Tibial nerve (tissue), 4 donors: ENCODE data around the gene ADAM19. TPM values are rescaled to one million over a fixed set of nuclear protein-coding genes. Genes with fewer than 3 reads are reported as not detected.
A peak's percentile ranks its signal among the peaks of the same experiment; 100 is the strongest.

ENCODE experiments used
- DNase-seq, 2 donors: peaks; one replicate each; pipeline ENCODE4 v3.0.0-alpha.2; 2019; ENCODE audit warnings: low spot score in 2 of 2
- H3K27ac ChIP-seq, 4 donors: fragments of 200-600 bp; sonication (generic) in 3 of 4; one replicate each; pipeline ENCODE4 v1.5.1; 2017 to 2019; ENCODE audit warnings: mild to moderate bottlenecking in 1 of 4
- H3K27me3 ChIP-seq, 2 donors: fragments of 200-600 bp; sonication (generic) in 1 of 2; one replicate each; pipeline versions ENCODE4 v1.5.1 to v1.6.0; 2017 to 2019
- H3K36me3 ChIP-seq, 3 donors: fragments of 200-600 bp; sonication (generic); one replicate each; pipeline ENCODE4 v1.5.1; 2018 to 2019
- H3K4me1 ChIP-seq, 4 donors: fragments of 200-600 bp; sonication (generic) in 3 of 4; one replicate each; pipeline ENCODE4 v1.5.1; 2017 to 2019
- H3K4me3 ChIP-seq, 4 donors: fragments of 200-600 bp; sonication (generic) in 3 of 4; one replicate each; pipeline ENCODE4 v1.5.1; 2017 to 2019; ENCODE audit warnings: mild to moderate bottlenecking in 1 of 4, moderate library complexity in 1 of 4
- H3K9me3 ChIP-seq, 4 donors: fragments of 200-600 bp; sonication (generic) in 3 of 4; one replicate each; pipeline ENCODE4 v1.5.1; 2017 to 2019
- CTCF ChIP-seq, 5 experiments: fragments of 200-600 bp in 3 of 5; fragments of 450-650 bp in 2 of 5; sonication (generic) in 3 of 5; IDR thresholded peaks; one replicate each; pipeline ENCODE4 v1.5.1; 2016 to 2019; ENCODE audit warnings: antibody characterized with exemption in 5 of 5, mild to moderate bottlenecking in 3 of 5, moderate library complexity in 2 of 5
- EP300 ChIP-seq, 2 donors: sonication (generic); formaldehyde crosslinking; IDR thresholded peaks; one replicate each; pipeline ENCODE4 v1.6.1; 2017; ENCODE audit warnings: antibody characterized with exemption in 2 of 2, mild to moderate bottlenecking in 1 of 2
- POLR2A ChIP-seq, 2 donors: fragments of 450-650 bp; IDR thresholded peaks; one replicate each; pipeline ENCODE4 v1.6.1; 2017; ENCODE audit warnings: antibody characterized with exemption in 2 of 2, mild to moderate bottlenecking in 2 of 2, moderate library complexity in 2 of 2
- WGBS, 2 donors: methylation state at CpG; one replicate each; pipeline ENCODE4 v1.1.5; 2018; 5-methylcytosine and 5-hydroxymethylcytosine counted together
- total RNA-seq, 4 donors: library from RNA; depleted of rRNA; stranded (reverse); fragments of >200 nt; gene quantifications; one replicate each; pipeline ENCODE4 v1.1.0, GENCODE V29; 2016

ADAM19 gene
- total RNA-seq, 4 donors from 2014 or later: 7.2 to 13.2 (median 9.5) TPM

- 89 to 90% methylated on average over 7 of the region's 7 CpGs for WGBS, 2 donors
- no peak for TF ChIP-seq POLR2A (IDR thresholded peaks at IDR 0.05)
- no peak for TF ChIP-seq CTCF (IDR thresholded peaks at IDR 0.05)
- no peak for TF ChIP-seq EP300 (IDR thresholded peaks at IDR 0.05)
- no peaks in the 10 kb centered on the region for H3K9me3 ChIP-seq
- no peaks in the 10 kb centered on the region for H3K27me3 ChIP-seq
- H3K36me3 ChIP-seq: no peaks in the 10 kb centered on the region
- DNase-seq: no peak
- H3K4me3 ChIP-seq: no peak overlapping the region
- peak overlapping the region in 3 of 4 donors; percentile 55 to 81 (median 62) for H3K27ac ChIP-seq
- H3K4me1 ChIP-seq: peaks cover 0 to 100% (median 52%) of the 10 kb centered on the region in 4 donors
Observed at GRCh38 chr5:157544623-157544989, 31.0 kb downstream of the ADAM19 start.

- H3K27ac ChIP-seq: peak overlapping the region in 3 of 4 donors; percentile 55 to 81 (median 62)
- TF ChIP-seq CTCF (IDR thresholded peaks at IDR 0.05) (no peak), EP300 (IDR thresholded peaks at IDR 0.05) (peak in 1 of 2 donors; percentile 59), POLR2A (IDR thresholded peaks at IDR 0.05) (no peak)
- no peaks in the 10 kb centered on the region for H3K27me3 ChIP-seq
- H3K4me1 ChIP-seq: peaks cover 0 to 98% (median 52%) of the 10 kb centered on the region in 4 donors
- DNase-seq: no peak
- 25 to 37% methylated on average over 10 of the region's 10 CpGs for WGBS, 2 donors
- H3K4me3 ChIP-seq: no peak overlapping the region
- no peaks in the 10 kb centered on the region for H3K36me3 ChIP-seq
- H3K9me3 ChIP-seq: no peaks in the 10 kb centered on the region
Observed at GRCh38 chr5:157543825-157544622, 31.6 kb downstream of the ADAM19 start.

GRCh38 chr5:157542282-157543000, 33.1 kb downstream of the ADAM19 start:
- H3K27ac ChIP-seq: peak overlapping the region in 3 of 4 donors; percentile 13 to 81 (median 62)
- peaks cover 0 to 88% (median 50%) of the 10 kb centered on the region in 4 donors for H3K4me1 ChIP-seq
- DNase-seq: no peak
- H3K4me3 ChIP-seq: no peak overlapping the region
- no peaks in the 10 kb centered on the region for H3K36me3 ChIP-seq
- TF ChIP-seq CTCF (IDR thresholded peaks at IDR 0.05) (no peak), EP300 (IDR thresholded peaks at IDR 0.05) (no peak), POLR2A (IDR thresholded peaks at IDR 0.05) (no peak)
- no peaks in the 10 kb centered on the region for H3K27me3 ChIP-seq
- H3K9me3 ChIP-seq: no peaks in the 10 kb centered on the region
- 88 to 89% methylated on average over 14 of the region's 14 CpGs for WGBS, 2 donors

- Histone ChIP-seq H3K9me3 (no peaks in the 10 kb centered on the region), H3K27me3 (no peaks in the 10 kb centered on the region), H3K4me1 (peaks cover 0 to 81% (median 41%) of the 10 kb centered on the region in 4 donors), H3K27ac (peak overlapping the region; percentile 5 to 81 (median 70)), H3K36me3 (peaks cover 0 to 5% (median 4%) of the 10 kb centered on the region in 3 donors), H3K4me3 (peak overlapping the region in 2 of 4 donors; percentile 4 to 11)
- WGBS, 2 donors: 46 to 54% methylated on average over 6 of the region's 6 CpGs
- no peak for DNase-seq
- no peak for TF ChIP-seq EP300 (IDR thresholded peaks at IDR 0.05)
Observed at GRCh38 chr5:157541447-157542118, 34.0 kb downstream of the ADAM19 start.

GRCh38 chr5:157540707-157541446, 34.7 kb downstream of the ADAM19 start:
- Histone ChIP-seq H3K27me3 (no peaks in the 10 kb centered on the region), H3K4me3 (peak overlapping the region in 3 of 4 donors; percentile 4 to 32 (median 11)), H3K9me3 (no peaks in the 10 kb centered on the region), H3K36me3 (peaks cover 0 to 12% (median 4%) of the 10 kb centered on the region in 3 donors), H3K4me1 (peaks cover 0 to 80% (median 38%) of the 10 kb centered on the region in 4 donors), H3K27ac (peak overlapping the region; percentile 5 to 81 (median 70))
- TF ChIP-seq POLR2A (IDR thresholded peaks at IDR 0.05) (no peak), EP300 (IDR thresholded peaks at IDR 0.05) (peak in 1 of 2 donors; percentile 38), CTCF (IDR thresholded peaks at IDR 0.05) (no peak)
- WGBS, 2 donors: 19 to 31% methylated on average over 10 to 11 of the region's 11 CpGs
- DNase-seq: no peak
